Osteoblast (primary cell): ENCODE measurements around the gene ADAMTS4. TPM values are rescaled to one million over a fixed set of nuclear protein-coding genes. Genes with fewer than 3 reads are reported as not detected.
A peak's percentile ranks its signal among the peaks of the same experiment; 100 is the strongest.

Source experiments
- DNase-seq: peaks from one replicate; pipeline ENCODE4 v3.0.0; 2011; ENCODE audit warnings: low spot score, mixed read lengths; ENCODE audit not compliant: insufficient read length; ENCODE audit errors: missing footprints
- H2AFZ ChIP-seq: 2 replicates; pipeline ENCODE4 v1.6.0; 2011; ENCODE audit warnings: mild to moderate bottlenecking, low read length
- H3K27ac ChIP-seq: 2 replicates; pipeline ENCODE4 v1.5.1; 2011; ENCODE audit warnings: mild to moderate bottlenecking, low read depth, low read length, moderate library complexity
- H3K27me3 ChIP-seq: 2 replicates; pipeline ENCODE4 v1.6.0; 2012; ENCODE audit warnings: mild to moderate bottlenecking, control low read depth, inconsistent platforms, low read length, moderate library complexity; ENCODE audit not compliant: insufficient read depth
- H3K36me3 ChIP-seq: 2 replicates; pipeline ENCODE4 v1.5.1; 2011; ENCODE audit warnings: mild to moderate bottlenecking, low read length, control low read depth, moderate library complexity; ENCODE audit not compliant: insufficient read depth
- H3K4me1 ChIP-seq: 2 replicates; pipeline ENCODE4 v1.5.1; 2011; ENCODE audit warnings: mild to moderate bottlenecking, low read length, control low read depth, moderate library complexity; ENCODE audit not compliant: insufficient read depth
- H3K4me2 ChIP-seq: 2 replicates; pipeline ENCODE4 v1.6.0; 2011; ENCODE audit warnings: mild to moderate bottlenecking, low read length; ENCODE audit not compliant: insufficient read depth
- H3K4me3 ChIP-seq: fragments of 200-600 bp; sonication (generic); 3 replicates; pipeline ENCODE4 v1.5.1; 2012; ENCODE audit warnings: mild to moderate bottlenecking, low read length, inconsistent platforms; ENCODE audit not compliant: insufficient read depth
- H3K79me2 ChIP-seq: 2 replicates; pipeline ENCODE4 v1.6.0; 2012; ENCODE audit warnings: mild to moderate bottlenecking, low read length, control low read depth, inconsistent platforms; ENCODE audit not compliant: insufficient read depth
- H3K9me3 ChIP-seq: 2 replicates; pipeline ENCODE4 v1.5.1; 2011; ENCODE audit warnings: low read depth, low read length, control low read depth
- H4K20me1 ChIP-seq: 2 replicates; pipeline ENCODE4 v1.6.0; 2012; ENCODE audit warnings: mild to moderate bottlenecking, low read length, control low read depth; ENCODE audit not compliant: insufficient read depth
- CTCF ChIP-seq: IDR thresholded peaks from 2 replicates; pipeline ENCODE4 v1.5.1; 2011; ENCODE audit warnings: mild to moderate bottlenecking, low read depth, low read length, moderate library complexity; ENCODE audit errors: extremely low read depth
- total RNA-seq: library from RNA; depleted of rRNA; stranded (reverse); fragments of >200 nt; gene quantifications from 2 replicates; pipeline ENCODE4 v1.2.3, GENCODE V29; 2012

Gene ADAMTS4
- total RNA-seq, 1 donor, result 1.4 TPM

- H3K79me2 ChIP-seq, result peaks cover 12% of the 10 kb centered on the region
- no peak overlapping the region for H2AFZ ChIP-seq
- no peak for DNase-seq
Observed at GRCh38 chr1:161229896-161230295, 31.0 kb upstream of the ADAMTS4 start.

GRCh38 chr1:161228032-161228431 is 29.2 kb upstream of the ADAMTS4 start:
- no peaks in the 10 kb centered on the region for H4K20me1 ChIP-seq
- H3K4me3 ChIP-seq, result no peak overlapping the region
- peaks cover 17% of the 10 kb centered on the region for H3K4me1 ChIP-seq
- no peaks in the 10 kb centered on the region for H3K27me3 ChIP-seq
- peaks cover 21% of the 10 kb centered on the region for H3K36me3 ChIP-seq
- no peak overlapping the region for H3K4me2 ChIP-seq
- no peak overlapping the region for H3K27ac ChIP-seq
- H2AFZ ChIP-seq, result no peak overlapping the region
- H3K79me2 ChIP-seq, result peaks cover 12% of the 10 kb centered on the region
- no peak for DNase-seq
- H3K9me3 ChIP-seq, result no peaks in the 10 kb centered on the region
- TF ChIP-seq CTCF, result no peak

More at GRCh38 chr1:161229896-161230295, 31.0 kb upstream of the ADAMTS4 start:
- Histone ChIP-seq H4K20me1 (no peaks in the 10 kb centered on the region), H3K4me1 (peaks cover 17% of the 10 kb centered on the region), H3K4me2 (no peak overlapping the region), H3K9me3 (no peaks in the 10 kb centered on the region), H3K27ac (no peak overlapping the region), H3K36me3 (peaks cover 21% of the 10 kb centered on the region), H3K4me3 (no peak overlapping the region), H3K27me3 (no peaks in the 10 kb centered on the region)
- peak; percentile 5 for TF ChIP-seq CTCF

DNA sequence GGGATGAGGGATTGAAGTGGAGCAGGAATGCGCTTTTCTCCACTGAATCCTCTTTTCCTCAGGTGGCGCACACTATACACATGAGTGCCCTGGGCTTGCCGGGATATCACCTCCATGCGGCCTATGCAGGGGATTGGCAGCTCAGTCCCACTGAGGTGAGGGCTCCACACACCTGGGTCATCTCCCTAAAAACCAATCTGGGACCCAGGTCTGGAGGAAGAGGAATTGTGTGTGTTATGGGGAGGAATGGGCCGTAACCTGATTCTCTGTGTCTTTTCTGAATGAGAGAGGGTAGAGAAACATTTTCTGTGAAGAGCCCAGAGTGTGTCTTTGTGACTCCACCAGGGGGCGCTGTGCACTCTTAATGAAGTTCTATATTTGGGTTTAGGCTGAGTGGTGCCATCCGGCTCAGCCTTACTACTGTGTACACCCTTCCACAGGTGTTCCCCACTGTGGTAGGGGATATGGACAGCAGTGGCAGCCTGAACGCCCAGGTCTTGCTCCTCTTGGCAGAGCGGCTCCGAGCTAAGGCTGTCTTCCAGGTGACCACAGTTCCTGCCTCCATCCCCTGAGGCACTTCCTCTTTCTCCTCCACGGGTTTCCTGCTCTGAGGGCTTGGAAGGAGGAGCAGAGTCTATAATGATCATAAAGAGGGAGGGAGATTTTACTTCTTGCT is 28.5 kb upstream of the ADAMTS4 start:
- Histone ChIP-seq H3K4me1 (peaks cover 17% of the 10 kb centered on the region), H3K27ac (no peak overlapping the region), H3K36me3 (peaks cover 21% of the 10 kb centered on the region), H3K4me3 (no peak overlapping the region), H2AFZ (peak overlapping the region; percentile 45), H3K4me2 (peak overlapping the region; percentile 96), H4K20me1 (no peaks in the 10 kb centered on the region), H3K27me3 (no peaks in the 10 kb centered on the region), H3K9me3 (no peaks in the 10 kb centered on the region), H3K79me2 (peaks cover 12% of the 10 kb centered on the region)
- TF ChIP-seq CTCF, result peak; percentile 87
- DNase-seq, result peak; percentile 89

DNA sequence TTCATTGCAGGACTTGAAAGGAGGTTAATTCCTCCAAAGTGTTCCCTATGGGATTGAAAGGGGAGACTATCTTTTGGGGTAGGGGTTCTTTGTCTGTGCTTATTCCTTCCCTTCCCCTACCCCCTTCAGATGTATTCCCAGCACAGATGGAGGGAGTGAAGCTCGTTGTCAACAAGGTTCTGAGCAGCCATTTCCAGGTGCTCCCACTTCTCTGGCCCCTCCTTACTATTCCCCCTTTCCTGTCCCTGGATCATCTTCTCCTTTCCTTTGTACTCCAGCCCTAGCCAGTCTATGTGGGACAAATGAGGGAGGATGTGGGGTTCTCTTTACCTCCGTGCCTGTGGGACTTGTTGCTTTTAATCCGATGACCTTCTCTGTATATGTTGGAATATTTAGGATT is 27.9 kb upstream of the ADAMTS4 start:
- Histone ChIP-seq H3K4me3 (peak overlapping the region; percentile 96), H2AFZ (peak overlapping the region; percentile 99), H3K4me1 (peaks cover 17% of the 10 kb centered on the region), H3K27ac (no peak overlapping the region), H3K9me3 (no peaks in the 10 kb centered on the region), H3K36me3 (peaks cover 21% of the 10 kb centered on the region), H4K20me1 (no peaks in the 10 kb centered on the region), H3K4me2 (peak overlapping the region; percentile 96), H3K27me3 (no peaks in the 10 kb centered on the region), H3K79me2 (peaks cover 12% of the 10 kb centered on the region)
- no peak for DNase-seq
- no peak for TF ChIP-seq CTCF
